Hepatocyte (in vitro differentiated cells): Measurements from ENCODE around the gene GMPPB.

Experiments
- CTCF ChIP-seq: fragments of 200-600 bp; sonication (generic); IDR thresholded peaks from 2 replicates; pipeline ENCODE4 v1.5.1; 2016; ENCODE audit warnings: antibody characterized with exemption, mild to moderate bottlenecking; ENCODE audit not compliant: poor library complexity
- EZH2 ChIP-seq: fragments of 200-600 bp; sonication (generic); IDR thresholded peaks from 2 replicates; pipeline ENCODE4 v1.6.1; 2016; ENCODE audit warnings: antibody characterized with exemption, mild to moderate bottlenecking, borderline replicate concordance

GRCh38 chr3:49723296-49723627 lies 489 bp downstream of the GMPPB start:
- TF ChIP-seq CTCF (no peak), EZH2 (no peak)
